Measurements from ENCODE around the gene SLC9A5. TPM values are rescaled to one million over a fixed set of nuclear protein-coding genes. Genes with fewer than 3 reads are reported as not detected.

The SLC9A5 gene
- total and polyA plus RNA-seq, 2 experiments from 2014 or later, result 4.5 to 5.4 TPM

DNA sequence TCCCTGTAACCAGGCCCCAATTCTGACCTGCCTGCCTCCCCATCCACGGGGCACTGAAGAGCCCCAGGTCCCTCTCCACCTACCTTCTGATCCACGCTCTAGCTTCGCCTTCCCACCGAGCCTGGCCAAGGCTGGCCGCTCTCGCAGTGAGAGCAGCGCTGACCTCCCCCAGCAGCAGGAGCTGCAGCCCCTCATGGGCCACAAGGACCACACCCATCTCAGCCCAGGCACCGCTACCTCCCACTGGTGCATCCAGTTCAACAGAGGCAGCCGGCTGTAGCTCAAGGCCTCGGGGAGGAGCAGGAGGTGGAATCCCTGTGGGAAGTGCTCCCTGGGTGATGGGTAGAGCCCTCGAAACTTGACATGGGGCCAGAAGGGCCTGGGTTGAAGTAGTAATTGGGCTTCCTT is 22.2 kb downstream of the SLC9A5 start:
- Histone ChIP-seq H3K4me1 (ENCODE audit: insufficient read depth) (peaks cover 7% of the 10 kb centered on the region; the same call in 1 of the 2 replicates), H2AFZ (no peak overlapping the region), H3K4me2 (no peak overlapping the region), H3K4me3 (no peak overlapping the region), H3K79me2 (replicated peaks; ENCODE audit: insufficient read depth) (no peaks in the 10 kb centered on the region), H3K27me3 (ENCODE audit: insufficient read depth) (no peaks in the 10 kb centered on the region), H3K27ac (ENCODE audit: low read depth) (no peak overlapping the region), H4K20me1 (replicated peaks; ENCODE audit: insufficient read depth) (peaks cover 3% of the 10 kb centered on the region), H3K36me3 (ENCODE audit: insufficient read depth) (no peaks in the 10 kb centered on the region), H3K9me2 (ENCODE audit: insufficient read depth) (no peaks in the 10 kb centered on the region), H3F3A (replicated peaks; ENCODE audit: low read depth) (no peaks in the 10 kb centered on the region)
- no peak overlapping the region for H3K4me3 Mint-ChIP-seq
- ATAC-seq (no peak), DNase-seq (ENCODE audit: low spot score) (no peak)
- H3K9me3 Mint-ChIP-seq, result no peaks in the 10 kb centered on the region
- H3K36me3 Mint-ChIP-seq (ENCODE audit: low read depth), result no peaks in the 10 kb centered on the region; the same call in 2 of the 3 replicates
- peaks cover 12% of the 10 kb centered on the region for H3K27me3 Mint-ChIP-seq (ENCODE audit: insufficient read depth, low read depth, poor library complexity)
- TF ChIP-seq CREB1 (CRISPR knock-in tag; IDR thresholded peaks at IDR 0.05; ENCODE audit: low read depth), result no peak
- TF ChIP-seq, protein P1, sequence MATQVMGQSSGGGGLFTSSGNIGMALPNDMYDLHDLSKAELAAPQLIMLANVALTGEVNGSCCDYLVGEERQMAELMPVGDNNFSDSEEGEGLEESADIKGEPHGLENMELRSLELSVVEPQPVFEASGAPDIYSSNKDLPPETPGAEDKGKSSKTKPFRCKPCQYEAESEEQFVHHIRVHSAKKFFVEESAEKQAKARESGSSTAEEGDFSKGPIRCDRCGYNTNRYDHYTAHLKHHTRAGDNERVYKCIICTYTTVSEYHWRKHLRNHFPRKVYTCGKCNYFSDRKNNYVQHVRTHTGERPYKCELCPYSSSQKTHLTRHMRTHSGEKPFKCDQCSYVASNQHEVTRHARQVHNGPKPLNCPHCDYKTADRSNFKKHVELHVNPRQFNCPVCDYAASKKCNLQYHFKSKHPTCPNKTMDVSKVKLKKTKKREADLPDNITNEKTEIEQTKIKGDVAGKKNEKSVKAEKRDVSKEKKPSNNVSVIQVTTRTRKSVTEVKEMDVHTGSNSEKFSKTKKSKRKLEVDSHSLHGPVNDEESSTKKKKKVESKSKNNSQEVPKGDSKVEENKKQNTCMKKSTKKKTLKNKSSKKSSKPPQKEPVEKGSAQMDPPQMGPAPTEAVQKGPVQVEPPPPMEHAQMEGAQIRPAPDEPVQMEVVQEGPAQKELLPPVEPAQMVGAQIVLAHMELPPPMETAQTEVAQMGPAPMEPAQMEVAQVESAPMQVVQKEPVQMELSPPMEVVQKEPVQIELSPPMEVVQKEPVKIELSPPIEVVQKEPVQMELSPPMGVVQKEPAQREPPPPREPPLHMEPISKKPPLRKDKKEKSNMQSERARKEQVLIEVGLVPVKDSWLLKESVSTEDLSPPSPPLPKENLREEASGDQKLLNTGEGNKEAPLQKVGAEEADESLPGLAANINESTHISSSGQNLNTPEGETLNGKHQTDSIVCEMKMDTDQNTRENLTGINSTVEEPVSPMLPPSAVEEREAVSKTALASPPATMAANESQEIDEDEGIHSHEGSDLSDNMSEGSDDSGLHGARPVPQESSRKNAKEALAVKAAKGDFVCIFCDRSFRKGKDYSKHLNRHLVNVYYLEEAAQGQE (IDR thresholded peaks at IDR 0.05; ENCODE audit: unreplicated experiment), result no peak
- H3K4me1 Mint-ChIP-seq, result no peaks in the 10 kb centered on the region
- H3K27ac Mint-ChIP-seq, result no peak overlapping the region

DNA sequence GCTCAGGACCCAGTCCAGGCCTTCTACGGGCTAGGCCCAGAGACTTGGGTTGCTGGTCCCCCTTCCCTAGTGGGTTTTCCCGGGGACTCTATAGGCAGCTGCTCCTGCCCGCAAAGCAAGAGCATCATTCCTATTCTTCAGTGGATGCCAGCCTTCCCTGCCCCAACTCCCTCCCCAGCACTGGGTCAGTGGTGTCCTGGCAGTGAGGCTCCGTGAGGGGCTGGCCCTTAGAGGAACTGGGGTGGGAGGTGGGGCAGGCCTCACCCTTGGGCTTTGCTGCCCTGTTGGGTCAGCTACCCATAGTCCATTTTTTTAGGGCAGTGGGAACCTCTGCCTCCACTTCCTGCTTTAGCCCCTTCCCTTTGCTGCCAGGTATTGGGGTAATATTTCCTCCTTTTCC is 22.7 kb downstream of the SLC9A5 start:
- DNase-seq (ENCODE audit: low spot score) (no peak), ATAC-seq (no peak)
- Mint-ChIP-seq H3K9me3 (no peaks in the 10 kb centered on the region), H3K27me3 (ENCODE audit: insufficient read depth, low read depth, poor library complexity) (peaks cover 12% of the 10 kb centered on the region), H3K27ac (no peak overlapping the region), H3K4me1 (no peaks in the 10 kb centered on the region), H3K36me3 (ENCODE audit: low read depth) (no peaks in the 10 kb centered on the region; the same call in 2 of the 3 replicates), H3K4me3 (no peak overlapping the region)
- H3K79me2 ChIP-seq (replicated peaks; ENCODE audit: insufficient read depth), result no peaks in the 10 kb centered on the region
- no peaks in the 10 kb centered on the region for H3F3A ChIP-seq (replicated peaks; ENCODE audit: low read depth)
- no peak overlapping the region for H2AFZ ChIP-seq
- H3K4me2 ChIP-seq, result no peak overlapping the region
- H3K36me3 ChIP-seq (ENCODE audit: insufficient read depth), result no peaks in the 10 kb centered on the region
- H3K9me2 ChIP-seq (ENCODE audit: insufficient read depth), result no peaks in the 10 kb centered on the region
- H3K27me3 ChIP-seq (ENCODE audit: insufficient read depth), result no peaks in the 10 kb centered on the region
- peaks cover 7% of the 10 kb centered on the region; the same call in 1 of the 2 replicates for H3K4me1 ChIP-seq (ENCODE audit: insufficient read depth)
- H4K20me1 ChIP-seq (replicated peaks; ENCODE audit: insufficient read depth), result peaks cover 3% of the 10 kb centered on the region
- H3K27ac ChIP-seq (ENCODE audit: low read depth), result no peak overlapping the region
- H3K4me3 ChIP-seq, result no peak overlapping the region
- TF ChIP-seq, protein P2, sequence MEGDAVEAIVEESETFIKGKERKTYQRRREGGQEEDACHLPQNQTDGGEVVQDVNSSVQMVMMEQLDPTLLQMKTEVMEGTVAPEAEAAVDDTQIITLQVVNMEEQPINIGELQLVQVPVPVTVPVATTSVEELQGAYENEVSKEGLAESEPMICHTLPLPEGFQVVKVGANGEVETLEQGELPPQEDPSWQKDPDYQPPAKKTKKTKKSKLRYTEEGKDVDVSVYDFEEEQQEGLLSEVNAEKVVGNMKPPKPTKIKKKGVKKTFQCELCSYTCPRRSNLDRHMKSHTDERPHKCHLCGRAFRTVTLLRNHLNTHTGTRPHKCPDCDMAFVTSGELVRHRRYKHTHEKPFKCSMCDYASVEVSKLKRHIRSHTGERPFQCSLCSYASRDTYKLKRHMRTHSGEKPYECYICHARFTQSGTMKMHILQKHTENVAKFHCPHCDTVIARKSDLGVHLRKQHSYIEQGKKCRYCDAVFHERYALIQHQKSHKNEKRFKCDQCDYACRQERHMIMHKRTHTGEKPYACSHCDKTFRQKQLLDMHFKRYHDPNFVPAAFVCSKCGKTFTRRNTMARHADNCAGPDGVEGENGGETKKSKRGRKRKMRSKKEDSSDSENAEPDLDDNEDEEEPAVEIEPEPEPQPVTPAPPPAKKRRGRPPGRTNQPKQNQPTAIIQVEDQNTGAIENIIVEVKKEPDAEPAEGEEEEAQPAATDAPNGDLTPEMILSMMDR (conservative IDR thresholded peaks at IDR 0.05; ENCODE audit: low read depth in 2 of 2), result no peak
- TF ChIP-seq ZNF114 (CRISPR knock-in tag; IDR thresholded peaks at IDR 0.05) (no peak), EZH2 (IDR thresholded peaks at IDR 0.05; ENCODE audit: low read depth, unreplicated experiment) (no peak), ZNF331 (CRISPR knock-in tag; IDR thresholded peaks at IDR 0.05; ENCODE audit: low read depth) (no peak), JUNB (IDR thresholded peaks at IDR 0.05; ENCODE audit: unreplicated experiment) (no peak), CREB1 (CRISPR knock-in tag; IDR thresholded peaks at IDR 0.05; ENCODE audit: low read depth) (no peak)
- TF ChIP-seq, protein P3, sequence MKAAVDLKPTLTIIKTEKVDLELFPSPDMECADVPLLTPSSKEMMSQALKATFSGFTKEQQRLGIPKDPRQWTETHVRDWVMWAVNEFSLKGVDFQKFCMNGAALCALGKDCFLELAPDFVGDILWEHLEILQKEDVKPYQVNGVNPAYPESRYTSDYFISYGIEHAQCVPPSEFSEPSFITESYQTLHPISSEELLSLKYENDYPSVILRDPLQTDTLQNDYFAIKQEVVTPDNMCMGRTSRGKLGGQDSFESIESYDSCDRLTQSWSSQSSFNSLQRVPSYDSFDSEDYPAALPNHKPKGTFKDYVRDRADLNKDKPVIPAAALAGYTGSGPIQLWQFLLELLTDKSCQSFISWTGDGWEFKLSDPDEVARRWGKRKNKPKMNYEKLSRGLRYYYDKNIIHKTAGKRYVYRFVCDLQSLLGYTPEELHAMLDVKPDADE (IDR thresholded peaks at IDR 0.05), result no peak
- TF ChIP-seq, protein P4, sequence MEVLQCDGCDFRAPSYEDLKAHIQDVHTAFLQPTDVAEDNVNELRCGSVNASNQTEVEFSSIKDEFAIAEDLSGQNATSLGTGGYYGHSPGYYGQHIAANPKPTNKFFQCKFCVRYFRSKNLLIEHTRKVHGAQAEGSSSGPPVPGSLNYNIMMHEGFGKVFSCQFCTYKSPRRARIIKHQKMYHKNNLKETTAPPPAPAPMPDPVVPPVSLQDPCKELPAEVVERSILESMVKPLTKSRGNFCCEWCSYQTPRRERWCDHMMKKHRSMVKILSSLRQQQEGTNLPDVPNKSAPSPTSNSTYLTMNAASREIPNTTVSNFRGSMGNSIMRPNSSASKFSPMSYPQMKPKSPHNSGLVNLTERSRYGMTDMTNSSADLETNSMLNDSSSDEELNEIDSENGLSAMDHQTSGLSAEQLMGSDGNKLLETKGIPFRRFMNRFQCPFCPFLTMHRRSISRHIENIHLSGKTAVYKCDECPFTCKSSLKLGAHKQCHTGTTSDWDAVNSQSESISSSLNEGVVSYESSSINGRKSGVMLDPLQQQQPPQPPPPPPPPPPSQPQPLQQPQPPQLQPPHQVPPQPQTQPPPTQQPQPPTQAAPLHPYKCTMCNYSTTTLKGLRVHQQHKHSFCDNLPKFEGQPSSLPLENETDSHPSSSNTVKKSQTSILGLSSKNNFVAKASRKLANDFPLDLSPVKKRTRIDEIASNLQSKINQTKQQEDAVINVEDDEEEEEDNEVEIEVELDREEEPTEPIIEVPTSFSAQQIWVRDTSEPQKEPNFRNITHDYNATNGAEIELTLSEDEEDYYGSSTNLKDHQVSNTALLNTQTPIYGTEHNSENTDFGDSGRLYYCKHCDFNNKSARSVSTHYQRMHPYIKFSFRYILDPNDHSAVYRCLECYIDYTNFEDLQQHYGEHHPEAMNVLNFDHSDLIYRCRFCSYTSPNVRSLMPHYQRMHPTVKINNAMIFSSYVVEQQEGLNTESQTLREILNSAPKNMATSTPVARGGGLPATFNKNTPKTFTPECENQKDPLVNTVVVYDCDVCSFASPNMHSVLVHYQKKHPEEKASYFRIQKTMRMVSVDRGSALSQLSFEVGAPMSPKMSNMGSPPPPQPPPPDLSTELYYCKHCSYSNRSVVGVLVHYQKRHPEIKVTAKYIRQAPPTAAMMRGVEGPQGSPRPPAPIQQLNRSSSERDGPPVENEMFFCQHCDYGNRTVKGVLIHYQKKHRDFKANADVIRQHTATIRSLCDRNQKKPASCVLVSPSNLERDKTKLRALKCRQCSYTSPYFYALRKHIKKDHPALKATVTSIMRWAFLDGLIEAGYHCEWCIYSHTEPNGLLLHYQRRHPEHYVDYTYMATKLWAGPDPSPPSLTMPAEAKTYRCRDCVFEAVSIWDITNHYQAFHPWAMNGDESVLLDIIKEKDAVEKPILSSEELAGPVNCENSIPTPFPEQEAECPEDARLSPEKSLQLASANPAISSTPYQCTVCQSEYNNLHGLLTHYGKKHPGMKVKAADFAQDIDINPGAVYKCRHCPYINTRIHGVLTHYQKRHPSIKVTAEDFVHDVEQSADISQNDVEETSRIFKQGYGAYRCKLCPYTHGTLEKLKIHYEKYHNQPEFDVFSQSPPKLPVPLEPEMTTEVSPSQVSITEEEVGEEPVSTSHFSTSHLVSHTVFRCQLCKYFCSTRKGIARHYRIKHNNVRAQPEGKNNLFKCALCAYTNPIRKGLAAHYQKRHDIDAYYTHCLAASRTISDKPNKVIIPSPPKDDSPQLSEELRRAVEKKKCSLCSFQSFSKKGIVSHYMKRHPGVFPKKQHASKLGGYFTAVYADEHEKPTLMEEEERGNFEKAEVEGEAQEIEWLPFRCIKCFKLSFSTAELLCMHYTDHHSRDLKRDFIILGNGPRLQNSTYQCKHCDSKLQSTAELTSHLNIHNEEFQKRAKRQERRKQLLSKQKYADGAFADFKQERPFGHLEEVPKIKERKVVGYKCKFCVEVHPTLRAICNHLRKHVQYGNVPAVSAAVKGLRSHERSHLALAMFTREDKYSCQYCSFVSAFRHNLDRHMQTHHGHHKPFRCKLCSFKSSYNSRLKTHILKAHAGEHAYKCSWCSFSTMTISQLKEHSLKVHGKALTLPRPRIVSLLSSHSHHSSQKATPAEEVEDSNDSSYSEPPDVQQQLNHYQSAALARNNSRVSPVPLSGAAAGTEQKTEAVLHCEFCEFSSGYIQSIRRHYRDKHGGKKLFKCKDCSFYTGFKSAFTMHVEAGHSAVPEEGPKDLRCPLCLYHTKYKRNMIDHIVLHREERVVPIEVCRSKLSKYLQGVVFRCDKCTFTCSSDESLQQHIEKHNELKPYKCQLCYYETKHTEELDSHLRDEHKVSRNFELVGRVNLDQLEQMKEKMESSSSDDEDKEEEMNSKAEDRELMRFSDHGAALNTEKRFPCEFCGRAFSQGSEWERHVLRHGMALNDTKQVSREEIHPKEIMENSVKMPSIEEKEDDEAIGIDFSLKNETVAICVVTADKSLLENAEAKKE (CRISPR knock-in tag; IDR thresholded peaks at IDR 0.05), result no peak
